ENCODE results near the gene UGT1A6. TPM values are rescaled to one million over a fixed set of nuclear protein-coding genes. Genes with fewer than 3 reads are reported as not detected.
A peak's percentile ranks its signal among the peaks of the same experiment; 100 is the strongest.
"Not testable (repeated sequence)": the region's sequence is repeated elsewhere in the genome, so short reads cannot be mapped to it uniquely, and the experiment has no call there.

The UGT1A6 gene
- polyA plus RNA-seq (ENCODE audit: low read depth in 6 of 6) = not detected

DNA sequence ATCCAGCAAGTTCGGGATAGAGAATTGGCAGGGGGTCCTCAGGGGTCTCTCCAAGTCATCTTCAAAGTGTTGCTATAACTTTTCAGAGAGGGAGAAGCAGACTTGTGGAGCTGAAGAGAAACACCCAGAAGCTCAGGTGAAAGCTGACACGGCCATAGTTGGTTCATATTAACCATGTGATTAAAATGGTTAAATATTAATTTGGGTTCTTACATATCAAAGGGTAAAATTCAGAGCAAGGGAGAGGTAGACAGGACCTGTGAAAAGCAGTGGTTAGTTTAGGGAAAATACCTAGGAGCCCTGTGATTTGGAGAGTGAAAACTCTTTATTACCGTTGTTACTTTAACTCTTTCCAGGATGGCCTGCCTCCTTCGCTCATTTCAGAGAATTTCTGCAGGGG lies at the start of gene UGT1A6:
TSS of gene UGT1A6 (plus strand) at position 243 of the 400 bp plus-strand sequence. CDS start at position 358, 115 bp downstream.
- Mint-ChIP-seq H3K27ac (peak within 1 kb of the TSS in 2 of 6 donors; percentile 21 to 69), H3K36me3 (no peaks in the 10 kb centered on the region), H3K27me3 (peaks cover 4 to 13% (median 7%) of the 10 kb centered on the region in 3 donors)

DNA sequence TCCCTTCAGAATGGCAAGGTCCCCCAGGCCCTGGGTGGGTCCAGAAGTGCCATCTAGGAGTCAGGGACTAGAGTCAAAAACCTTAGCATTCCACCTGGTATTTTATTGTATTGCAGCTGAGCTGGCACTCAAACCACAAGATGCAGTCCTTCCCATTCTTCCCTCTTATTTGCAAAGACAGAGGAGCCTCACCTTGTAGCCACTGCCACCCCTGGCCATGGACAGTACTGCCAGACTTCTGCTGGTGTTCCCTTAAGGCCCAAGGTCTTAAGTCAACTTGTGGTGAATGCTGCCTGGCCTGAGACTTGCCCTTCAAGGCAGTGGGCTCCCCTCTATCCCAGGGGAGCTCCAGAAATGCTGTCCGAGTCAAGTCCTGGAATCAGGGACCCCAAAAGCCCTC lies 49.6 kb upstream of the UGT1A6 start:
- H3K9me3 Mint-ChIP-seq = peaks cover 12 to 38% (median 29%) of the 10 kb centered on the region in 7 donors
- no peak overlapping the region for H3K27ac Mint-ChIP-seq
- peaks cover 0 to 5% (median 3%) of the 10 kb centered on the region in 3 donors for H3K4me1 Mint-ChIP-seq
- no peak overlapping the region for H3K4me3 Mint-ChIP-seq
- H3K36me3 Mint-ChIP-seq = peaks cover 9 to 25% of the 10 kb centered on the region in 2 donors
- peaks cover 12 to 21% (median 19%) of the 10 kb centered on the region in 3 donors for H3K27me3 Mint-ChIP-seq
- ATAC-seq (ENCODE audit: low read depth in 2 of 2) = no peak
- DNase-seq = no peak

More for the DNA sequence above, at the start of gene UGT1A6:
- Mint-ChIP-seq H3K4me1 (peaks cover 5 to 8% (median 6%) of the 10 kb centered on the region in 3 donors), H3K4me3 (no peak within 1 kb of the TSS), H3K9me3 (peaks cover 0 to 3% (median 0%) of the 10 kb centered on the region in 7 donors)
- no peak for DNase-seq
- ATAC-seq (ENCODE audit: low read depth in 2 of 2) = no peak

DNA sequence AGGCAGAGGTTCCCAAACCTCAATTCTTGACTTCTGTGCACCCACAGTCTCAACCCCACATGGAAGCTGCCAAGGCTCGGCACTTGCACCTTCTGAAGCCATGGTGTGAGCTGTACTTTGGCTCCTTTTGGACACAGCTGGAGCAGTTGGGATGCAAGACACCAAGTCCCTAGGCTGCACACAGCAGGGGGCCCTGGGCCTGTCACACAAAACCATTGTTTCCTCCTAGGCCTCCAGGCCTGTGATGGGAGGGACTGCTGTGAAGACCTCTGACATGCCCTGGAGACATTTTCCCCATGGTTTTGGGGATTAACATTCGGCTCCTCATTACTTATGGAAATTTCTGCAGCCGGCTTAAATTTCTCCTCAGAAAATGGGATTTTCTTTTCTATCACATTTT lies 46.7 kb upstream of the UGT1A6 start:
- Mint-ChIP-seq H3K9me3 (peaks cover 12 to 38% (median 29%) of the 10 kb centered on the region in 7 donors), H3K36me3 (peaks cover 9 to 25% of the 10 kb centered on the region in 2 donors), H3K27me3 (peaks cover 12 to 26% (median 19%) of the 10 kb centered on the region in 3 donors)
- not testable (repeated sequence) for H3K27ac Mint-ChIP-seq; H3K4me3 Mint-ChIP-seq; DNase-seq; H3K4me1 Mint-ChIP-seq; ATAC-seq (ENCODE audit: low read depth in 2 of 2)

DNA sequence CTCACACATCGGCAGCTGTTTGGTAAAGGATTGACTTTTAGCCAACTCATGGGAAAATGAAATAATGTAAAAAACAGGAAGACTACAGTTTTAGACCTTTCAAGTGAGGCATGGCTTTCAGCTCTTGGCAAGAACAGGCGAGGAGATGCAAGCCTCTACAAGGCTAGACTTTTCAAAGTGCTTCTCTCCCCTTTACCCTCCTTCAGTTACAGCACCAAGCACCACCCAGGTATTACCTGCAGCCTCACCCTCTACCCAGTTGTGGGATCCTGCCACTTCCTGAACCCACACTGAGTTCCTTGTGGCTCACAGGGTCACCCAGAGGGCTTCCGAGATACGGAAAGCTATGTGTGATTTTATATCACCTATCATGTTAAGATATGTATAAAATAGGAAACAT lies 41.7 kb upstream of the UGT1A6 start:
- ATAC-seq (ENCODE audit: low read depth in 2 of 2) (no peak), DNase-seq (no peak)
- Mint-ChIP-seq H3K27ac (peak overlapping the region in 1 of 6 donors; percentile 53), H3K4me1 (no peaks in the 10 kb centered on the region), H3K27me3 (peaks cover 17 to 36% (median 20%) of the 10 kb centered on the region in 3 donors), H3K4me3 (no peak overlapping the region), H3K36me3 (peaks cover 9 to 17% of the 10 kb centered on the region in 2 donors), H3K9me3 (peaks cover 5 to 20% (median 16%) of the 10 kb centered on the region in 7 donors)

DNA sequence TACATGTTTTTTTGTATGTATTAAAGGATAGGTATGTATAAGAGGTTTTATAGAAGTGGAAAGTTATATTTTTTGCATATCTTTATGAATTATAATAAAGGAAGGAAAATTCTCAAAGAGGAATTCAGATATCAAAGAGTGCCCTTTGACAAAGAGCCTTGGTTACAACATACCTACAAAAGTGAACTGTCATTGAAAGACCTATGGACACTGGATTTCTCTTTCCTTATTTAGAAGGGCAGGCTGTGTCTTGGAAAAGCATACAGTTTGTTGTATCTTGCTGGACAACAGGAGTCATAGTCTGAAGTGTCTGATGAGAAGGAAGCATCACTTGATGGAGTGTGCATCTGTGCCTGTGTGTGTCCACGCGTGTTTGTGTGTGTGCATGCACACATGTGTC lies 41.3 kb upstream of the UGT1A6 start:
- Mint-ChIP-seq H3K4me3 (no peak overlapping the region), H3K36me3 (peaks cover 9 to 14% of the 10 kb centered on the region in 2 donors), H3K27ac (no peak overlapping the region), H3K27me3 (peaks cover 14 to 34% (median 18%) of the 10 kb centered on the region in 3 donors), H3K9me3 (peaks cover 3 to 18% (median 13%) of the 10 kb centered on the region in 7 donors), H3K4me1 (no peaks in the 10 kb centered on the region)
- DNase-seq (no peak), ATAC-seq (ENCODE audit: low read depth in 2 of 2) (no peak)

DNA sequence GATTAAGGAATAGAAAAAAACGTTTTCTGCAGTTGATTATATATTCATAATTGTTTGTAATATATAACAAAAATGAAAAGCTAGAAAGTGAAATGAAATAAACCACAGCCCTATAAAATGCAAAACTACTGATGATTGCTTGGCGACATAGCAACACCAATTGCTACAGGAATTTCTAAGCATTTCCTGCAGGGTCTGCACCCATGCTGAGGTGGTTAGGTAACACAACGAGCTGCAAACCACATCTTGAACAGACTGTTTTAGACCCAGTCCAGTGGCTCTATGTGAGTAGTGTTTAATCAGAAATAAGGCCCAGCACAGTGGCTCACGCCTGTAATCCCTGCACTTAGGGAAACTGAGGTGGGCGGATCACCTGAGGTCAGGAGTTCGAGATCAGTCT lies 38.2 kb upstream of the UGT1A6 start:
- ATAC-seq (ENCODE audit: low read depth in 2 of 2) (no peak), DNase-seq (no peak)

DNA sequence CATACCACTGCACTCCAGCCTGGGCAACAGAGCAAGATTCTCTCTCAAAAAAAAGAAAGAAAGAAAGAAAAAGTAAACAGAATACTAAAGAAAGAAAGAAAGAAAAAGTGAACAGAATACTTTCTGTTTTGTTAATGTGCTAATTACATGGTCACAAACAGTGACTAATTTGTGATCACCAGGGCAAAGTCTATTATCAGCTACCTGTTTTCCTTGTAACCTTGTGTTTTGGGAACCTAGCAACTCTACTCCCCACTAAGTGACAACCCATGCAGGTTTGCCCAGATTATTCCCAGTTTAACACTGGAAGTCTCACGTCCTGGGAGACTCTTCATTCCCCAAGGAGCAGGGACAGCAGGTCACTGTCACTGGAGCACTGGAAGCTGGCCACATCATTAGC lies 37.6 kb upstream of the UGT1A6 start:
- H3K9me3 Mint-ChIP-seq = peaks cover 0 to 5% (median 0%) of the 10 kb centered on the region in 7 donors

More for the DNA sequence above, 38.2 kb upstream of the UGT1A6 start:
- Mint-ChIP-seq H3K4me3 (no peak overlapping the region), H3K4me1 (no peaks in the 10 kb centered on the region), H3K36me3 (no peaks in the 10 kb centered on the region), H3K27me3 (peaks cover 7 to 38% (median 9%) of the 10 kb centered on the region in 3 donors), H3K27ac (no peak overlapping the region), H3K9me3 (peaks cover 0 to 5% (median 0%) of the 10 kb centered on the region in 7 donors)

DNA sequence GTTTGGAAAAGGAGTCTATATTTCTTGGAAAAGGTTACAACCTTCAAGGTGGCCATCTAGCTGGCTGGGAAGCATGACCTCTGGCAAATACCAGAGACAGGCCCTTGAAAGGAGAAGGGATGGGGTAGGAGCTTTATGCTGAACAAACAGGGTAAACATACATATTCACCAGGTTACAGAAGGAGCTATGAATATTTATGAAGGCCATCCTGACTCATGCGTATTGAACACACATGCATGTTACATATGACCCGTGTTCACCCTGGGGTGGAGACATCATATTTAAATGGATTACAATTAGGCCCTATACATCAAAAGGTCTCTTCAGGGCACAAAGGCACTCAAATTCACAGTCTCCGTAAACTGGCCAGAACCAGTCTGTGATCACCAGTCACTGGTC lies 36.7 kb upstream of the UGT1A6 start:
- peaks cover 16 to 42% (median 18%) of the 10 kb centered on the region in 3 donors for H3K27me3 Mint-ChIP-seq
- not testable (repeated sequence) for ATAC-seq (ENCODE audit: low read depth in 2 of 2); H3K9me3 Mint-ChIP-seq; H3K4me3 Mint-ChIP-seq; H3K4me1 Mint-ChIP-seq; H3K27ac Mint-ChIP-seq; H3K36me3 Mint-ChIP-seq; DNase-seq

More for the DNA sequence above, 37.6 kb upstream of the UGT1A6 start:
- Mint-ChIP-seq H3K27me3 (peaks cover 12 to 39% (median 15%) of the 10 kb centered on the region in 3 donors), H3K36me3 (no peaks in the 10 kb centered on the region), H3K4me3 (no peak overlapping the region), H3K27ac (no peak overlapping the region), H3K4me1 (no peaks in the 10 kb centered on the region)
- DNase-seq = no peak
- ATAC-seq (ENCODE audit: low read depth in 2 of 2) = no peak

DNA sequence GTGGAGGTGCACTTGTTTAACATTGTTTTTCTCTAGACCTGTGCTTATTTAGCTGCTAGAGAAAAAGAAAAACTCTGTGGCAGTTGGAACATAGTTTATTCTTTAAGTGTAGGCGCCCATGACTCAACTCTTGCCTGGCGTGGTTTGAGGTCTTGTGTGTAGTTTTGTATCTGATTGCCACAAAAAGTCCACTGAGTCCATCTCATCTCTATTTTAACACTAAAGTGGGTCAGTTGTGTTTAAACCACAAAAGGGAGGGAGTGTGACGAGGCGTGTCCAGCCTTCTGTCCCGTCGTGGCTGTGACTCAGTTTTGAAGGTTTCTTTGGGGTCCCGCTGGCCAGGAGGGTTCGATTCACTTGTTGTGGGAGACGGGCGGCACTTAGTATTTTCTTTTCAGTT lies 36.2 kb upstream of the UGT1A6 start:
- peaks cover 15 to 45% (median 18%) of the 10 kb centered on the region in 3 donors for H3K27me3 Mint-ChIP-seq
- ATAC-seq (ENCODE audit: low read depth in 2 of 2) (no peak), DNase-seq (no peak)
- peaks cover 0 to 5% (median 0%) of the 10 kb centered on the region in 7 donors for H3K9me3 Mint-ChIP-seq
- H3K4me1 Mint-ChIP-seq = no peaks in the 10 kb centered on the region
- H3K4me3 Mint-ChIP-seq = no peak overlapping the region
- H3K27ac Mint-ChIP-seq = no peak overlapping the region
- no peaks in the 10 kb centered on the region for H3K36me3 Mint-ChIP-seq

DNA sequence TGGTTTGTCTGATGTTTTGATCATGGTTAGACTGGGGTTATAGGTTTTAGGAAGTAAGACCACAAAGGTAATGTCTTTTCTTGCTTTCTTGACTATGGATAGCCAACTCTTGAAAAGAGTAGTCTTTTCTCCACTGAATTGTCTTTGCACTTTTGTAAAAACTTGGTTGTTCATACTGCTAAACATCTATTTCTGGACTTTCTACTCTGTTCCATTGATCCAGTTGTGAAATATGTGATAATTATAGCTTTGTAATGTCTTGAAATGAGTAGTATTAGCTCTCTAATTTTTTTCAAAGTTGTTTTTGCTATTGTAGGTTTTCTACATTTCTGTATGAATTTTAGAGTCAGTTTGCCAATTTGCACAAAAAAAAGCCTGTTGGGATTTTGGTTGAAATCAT lies 34.1 kb upstream of the UGT1A6 start:
- ATAC-seq (ENCODE audit: low read depth in 2 of 2) (no peak), DNase-seq (no peak)
- Mint-ChIP-seq H3K36me3 (no peaks in the 10 kb centered on the region), H3K9me3 (peaks cover 0 to 7% (median 3%) of the 10 kb centered on the region in 7 donors), H3K27me3 (peaks cover 12 to 48% (median 14%) of the 10 kb centered on the region in 3 donors), H3K27ac (no peak overlapping the region), H3K4me3 (no peak overlapping the region), H3K4me1 (no peaks in the 10 kb centered on the region)

DNA sequence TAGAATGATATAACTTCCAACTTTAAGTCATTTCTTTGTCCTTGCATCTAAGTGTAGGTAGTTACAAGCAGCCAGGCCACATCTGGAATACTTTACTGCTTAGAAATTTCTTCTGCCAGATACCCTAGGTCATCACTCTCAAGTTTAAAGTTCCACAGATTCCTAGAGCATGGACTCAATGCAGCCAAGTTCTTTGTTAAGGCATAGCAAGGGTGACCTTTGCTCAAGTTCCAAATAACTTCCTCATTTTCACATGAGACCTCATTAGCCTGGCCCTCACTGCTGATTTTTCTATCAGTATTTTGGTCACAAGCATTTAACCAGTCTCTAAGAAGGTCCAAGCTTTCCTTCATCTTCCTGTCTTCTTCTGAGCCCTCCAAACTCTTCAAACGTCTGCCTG lies 28.8 kb upstream of the UGT1A6 start:
- H3K27me3 Mint-ChIP-seq = peaks cover 12 to 38% (median 28%) of the 10 kb centered on the region in 3 donors
- peaks cover 0 to 22% (median 6%) of the 10 kb centered on the region in 7 donors for H3K9me3 Mint-ChIP-seq
- DNase-seq = no peak
- no peaks in the 10 kb centered on the region for H3K36me3 Mint-ChIP-seq
- no peak overlapping the region for H3K27ac Mint-ChIP-seq
- no peak overlapping the region for H3K4me3 Mint-ChIP-seq
- no peak for ATAC-seq (ENCODE audit: low read depth in 2 of 2)
- no peaks in the 10 kb centered on the region for H3K4me1 Mint-ChIP-seq

DNA sequence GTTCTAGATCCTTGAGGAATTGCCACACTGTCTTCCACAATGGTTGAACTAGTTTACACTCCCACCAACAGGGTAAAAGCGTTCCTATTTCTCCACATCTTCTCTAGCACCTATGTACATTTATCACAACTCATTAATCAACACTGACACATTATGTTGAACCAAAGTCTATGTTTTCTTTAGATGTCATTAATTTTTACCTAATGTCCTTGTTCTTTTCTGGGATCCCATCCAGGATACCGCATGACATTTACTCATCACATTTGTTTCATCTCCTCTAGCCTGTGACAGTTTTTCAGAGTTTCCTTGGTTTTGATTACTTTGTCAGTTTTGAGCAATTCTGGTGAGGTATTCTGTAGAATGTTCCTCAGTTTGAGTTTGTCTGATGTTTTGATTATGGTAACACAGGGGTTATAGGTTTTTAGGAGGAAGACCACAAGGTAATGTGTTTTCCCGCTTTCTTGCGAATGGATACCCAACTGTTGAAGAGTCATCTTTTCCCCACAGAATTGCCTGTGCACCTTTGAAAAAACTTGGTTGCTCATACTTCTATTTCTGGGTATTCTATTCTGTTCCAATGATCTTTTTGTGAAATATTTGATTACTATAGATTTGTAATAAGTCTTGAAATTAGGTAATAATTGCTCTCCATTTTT lies 24.0 kb upstream of the UGT1A6 start:
- Mint-ChIP-seq H3K27me3 (peaks cover 15 to 27% (median 16%) of the 10 kb centered on the region in 3 donors), H3K36me3 (no peaks in the 10 kb centered on the region), H3K4me3 (no peak overlapping the region), H3K27ac (no peak overlapping the region), H3K4me1 (peaks cover 0 to 6% (median 0%) of the 10 kb centered on the region in 3 donors), H3K9me3 (peaks cover 0 to 16% (median 4%) of the 10 kb centered on the region in 7 donors)
- ATAC-seq (ENCODE audit: low read depth in 2 of 2) (no peak), DNase-seq (no peak)

DNA sequence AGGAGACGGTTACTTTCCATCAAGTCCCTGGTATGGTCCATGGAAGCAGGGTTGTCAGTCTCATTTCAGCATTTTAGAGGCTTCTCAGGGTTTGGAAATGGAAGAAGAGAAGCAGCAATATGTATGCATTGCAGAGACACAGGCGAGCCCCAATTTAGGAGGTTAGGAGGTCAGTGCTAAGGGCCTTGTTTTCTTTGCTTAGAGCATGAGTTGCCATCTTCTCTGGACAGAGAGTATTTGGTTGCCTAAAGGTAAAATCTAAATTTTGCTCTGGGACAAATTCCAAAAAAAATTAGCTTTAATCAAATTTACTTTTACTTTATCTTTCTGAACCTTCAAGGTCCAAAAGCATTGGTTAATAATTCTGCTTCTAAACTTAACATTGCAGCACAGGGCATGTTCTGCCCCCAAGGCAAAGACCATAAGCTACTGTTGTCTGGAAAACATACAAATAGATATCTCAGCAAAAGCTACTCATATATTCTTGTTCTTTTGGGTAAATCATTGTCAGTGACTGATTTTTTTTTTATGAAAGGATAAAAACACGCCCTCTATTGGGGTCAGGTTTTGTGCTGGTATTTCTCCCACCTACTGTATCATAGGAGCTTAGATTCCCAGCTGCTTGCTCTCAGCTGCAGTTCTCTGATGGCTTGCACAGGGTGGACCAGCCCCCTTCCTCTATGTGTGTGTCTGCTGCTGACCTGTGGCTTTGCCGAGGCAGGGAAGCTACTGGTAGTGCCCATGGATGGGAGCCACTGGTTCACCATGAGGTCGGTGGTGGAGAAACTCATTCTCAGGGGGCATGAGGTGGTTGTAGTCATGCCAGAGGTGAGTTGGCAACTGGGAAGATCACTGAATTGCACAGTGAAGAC lies 21.2 kb upstream of the UGT1A6 start, which contains the start of gene UGT1A9:
TSS of gene UGT1A9 (plus strand) at position 609 of the 872 bp plus-strand sequence. CDS start at position 646, 37 bp downstream.
- no peaks in the 10 kb centered on the region for H3K36me3 Mint-ChIP-seq
- peak within 1 kb of the TSS in 1 of 6 donors; percentile 35 for H3K27ac Mint-ChIP-seq
- peaks cover 0 to 11% (median 2%) of the 10 kb centered on the region in 7 donors for H3K9me3 Mint-ChIP-seq

More for the DNA sequence above, 21.2 kb upstream of the UGT1A6 start, which contains the start of gene UGT1A9:
- ATAC-seq (ENCODE audit: low read depth in 2 of 2) (no peak), DNase-seq (no peak)
- peaks cover 0 to 6% (median 0%) of the 10 kb centered on the region in 3 donors for H3K4me1 Mint-ChIP-seq
- H3K4me3 Mint-ChIP-seq = no peak within 1 kb of the TSS
- H3K27me3 Mint-ChIP-seq = peaks cover 11 to 28% (median 24%) of the 10 kb centered on the region in 3 donors

Measured in naive B cell (primary cell).